ENCODE data around the gene PUSL1.

GRCh38 chr1:1342061-1342562, 33.7 kb downstream of the PUSL1 start:
- TF ChIP-seq, protein P1, sequence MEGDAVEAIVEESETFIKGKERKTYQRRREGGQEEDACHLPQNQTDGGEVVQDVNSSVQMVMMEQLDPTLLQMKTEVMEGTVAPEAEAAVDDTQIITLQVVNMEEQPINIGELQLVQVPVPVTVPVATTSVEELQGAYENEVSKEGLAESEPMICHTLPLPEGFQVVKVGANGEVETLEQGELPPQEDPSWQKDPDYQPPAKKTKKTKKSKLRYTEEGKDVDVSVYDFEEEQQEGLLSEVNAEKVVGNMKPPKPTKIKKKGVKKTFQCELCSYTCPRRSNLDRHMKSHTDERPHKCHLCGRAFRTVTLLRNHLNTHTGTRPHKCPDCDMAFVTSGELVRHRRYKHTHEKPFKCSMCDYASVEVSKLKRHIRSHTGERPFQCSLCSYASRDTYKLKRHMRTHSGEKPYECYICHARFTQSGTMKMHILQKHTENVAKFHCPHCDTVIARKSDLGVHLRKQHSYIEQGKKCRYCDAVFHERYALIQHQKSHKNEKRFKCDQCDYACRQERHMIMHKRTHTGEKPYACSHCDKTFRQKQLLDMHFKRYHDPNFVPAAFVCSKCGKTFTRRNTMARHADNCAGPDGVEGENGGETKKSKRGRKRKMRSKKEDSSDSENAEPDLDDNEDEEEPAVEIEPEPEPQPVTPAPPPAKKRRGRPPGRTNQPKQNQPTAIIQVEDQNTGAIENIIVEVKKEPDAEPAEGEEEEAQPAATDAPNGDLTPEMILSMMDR (IDR thresholded peaks at IDR 0.05) = no peak
- TF ChIP-seq NPAS2 (CRISPR knock-in tag; IDR thresholded peaks at IDR 0.05; ENCODE audit: borderline replicate concordance) (no peak), NFE2L2 (conservative IDR thresholded peaks at IDR 0.05; ENCODE audit: low read length) (no peak), RAD21 (conservative IDR thresholded peaks at IDR 0.05 in 1 of 2, IDR thresholded peaks at IDR 0.05 in 1 of 2) (no peak), POLR2A (IDR thresholded peaks at IDR 0.05; ENCODE audit: low read length) (no peak)
- TF ChIP-seq, protein P2, sequence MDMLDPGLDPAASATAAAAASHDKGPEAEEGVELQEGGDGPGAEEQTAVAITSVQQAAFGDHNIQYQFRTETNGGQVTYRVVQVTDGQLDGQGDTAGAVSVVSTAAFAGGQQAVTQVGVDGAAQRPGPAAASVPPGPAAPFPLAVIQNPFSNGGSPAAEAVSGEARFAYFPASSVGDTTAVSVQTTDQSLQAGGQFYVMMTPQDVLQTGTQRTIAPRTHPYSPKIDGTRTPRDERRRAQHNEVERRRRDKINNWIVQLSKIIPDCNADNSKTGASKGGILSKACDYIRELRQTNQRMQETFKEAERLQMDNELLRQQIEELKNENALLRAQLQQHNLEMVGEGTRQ (IDR thresholded peaks at IDR 0.05) = no peak
